GM18907 (cell line): ENCODE results near the gene SMIM35.

Source experiments
- ATAC-seq: cut with Tn5 transposase; IDR thresholded peaks from one replicate; pipeline ENCODE4 v1.9.1; 2021; ENCODE audit warnings: mild to moderate bottlenecking, moderate library complexity; ENCODE audit not compliant: unreplicated experiment

SMIM35 gene

GRCh38 chr11:118086913-118087768 is at the start of gene SMIM35:
Gene SMIM35 (minus strand): TSS chr11:118086963. CDS start chr11:118086757, 206 bp downstream.
- no peak for ATAC-seq

GRCh38 chr11:118136341-118136740 is 49.6 kb upstream of the SMIM35 start:
- no peak for ATAC-seq

GRCh38 chr11:118135796-118136165 is 49.0 kb upstream of the SMIM35 start:
- ATAC-seq: no peak

- no peak for ATAC-seq
Measured at GRCh38 chr11:118135051-118135795, 48.5 kb upstream of the SMIM35 start.

GRCh38 chr11:118133816-118134215 is 47.1 kb upstream of the SMIM35 start:
- no peak for ATAC-seq

- no peak for ATAC-seq
Measured at GRCh38 chr11:118132385-118133151, 45.8 kb upstream of the SMIM35 start.

- ATAC-seq: no peak
Measured at GRCh38 chr11:118129471-118130172, 42.9 kb upstream of the SMIM35 start.

GRCh38 chr11:118128721-118129470 is 42.1 kb upstream of the SMIM35 start:
- ATAC-seq: no peak

GRCh38 chr11:118128310-118128709 is 41.5 kb upstream of the SMIM35 start:
- ATAC-seq: no peak

GRCh38 chr11:118126082-118126838 is 39.5 kb upstream of the SMIM35 start:
- ATAC-seq: no peak

- no peak for ATAC-seq
Measured at GRCh38 chr11:118124929-118125535, 38.3 kb upstream of the SMIM35 start.

GRCh38 chr11:118120793-118121192 is 34.0 kb upstream of the SMIM35 start:
- ATAC-seq: no peak

- peak; percentile 86 for ATAC-seq
Measured at GRCh38 chr11:118117790-118118601, 31.2 kb upstream of the SMIM35 start.

- ATAC-seq: no peak
Measured at GRCh38 chr11:118115048-118115447, 28.3 kb upstream of the SMIM35 start.

- ATAC-seq: no peak
Measured at GRCh38 chr11:118114266-118114665, 27.5 kb upstream of the SMIM35 start.

GRCh38 chr11:118112711-118113430 is 26.1 kb upstream of the SMIM35 start:
- no peak for ATAC-seq

- ATAC-seq: no peak
Measured at GRCh38 chr11:118111744-118112035, 24.9 kb upstream of the SMIM35 start.
